ENCODE results near the gene ATP6V1G1.
A peak's percentile ranks its signal among the peaks of the same experiment; 100 is the strongest.
"Not testable (repeated sequence)": the region's sequence is repeated elsewhere in the genome, so short reads cannot be mapped to it uniquely, and the experiment has no call there.

Gene ATP6V1G1, protein sequence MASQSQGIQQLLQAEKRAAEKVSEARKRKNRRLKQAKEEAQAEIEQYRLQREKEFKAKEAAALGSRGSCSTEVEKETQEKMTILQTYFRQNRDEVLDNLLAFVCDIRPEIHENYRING

DNA sequence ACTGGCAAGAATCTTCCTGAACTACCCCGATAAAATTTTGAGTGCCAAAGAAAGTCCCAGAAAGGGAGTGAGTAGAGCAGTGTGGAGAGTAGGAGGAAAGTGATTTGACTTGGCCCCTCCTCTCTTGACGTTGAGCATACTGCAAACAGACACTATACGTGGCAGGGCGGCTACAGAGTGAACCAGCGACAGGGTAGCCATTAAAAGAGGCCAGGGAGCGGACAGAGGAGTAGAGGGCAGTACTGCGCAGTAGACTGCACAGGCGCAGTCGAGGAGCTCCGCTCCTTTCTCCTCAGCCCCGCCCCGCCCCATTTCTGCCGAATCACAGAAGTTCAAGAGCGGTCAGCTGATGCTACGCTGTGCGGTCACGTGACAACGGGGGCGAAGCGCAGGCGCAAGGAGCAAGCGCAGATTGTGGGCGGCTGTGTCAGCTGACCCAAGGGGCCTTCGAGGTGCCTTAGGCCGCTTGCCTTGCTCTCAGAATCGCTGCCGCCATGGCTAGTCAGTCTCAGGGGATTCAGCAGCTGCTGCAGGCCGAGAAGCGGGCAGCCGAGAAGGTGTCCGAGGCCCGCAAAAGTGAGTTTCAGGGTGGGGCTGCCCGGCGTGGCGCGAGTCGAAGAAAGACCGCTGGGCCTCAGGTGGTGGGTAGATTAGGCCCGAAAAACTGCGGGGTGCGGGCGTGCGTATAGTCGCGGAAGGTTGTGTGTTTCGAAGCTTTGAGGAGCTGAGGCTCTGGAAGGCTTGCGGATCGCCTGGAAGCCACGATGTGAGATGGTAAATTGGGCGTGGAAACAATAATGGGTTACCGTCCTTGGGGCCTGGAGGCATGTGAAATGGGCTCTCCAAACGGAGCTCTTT is at the start of gene ATP6V1G1:
Gene ATP6V1G1 (plus strand): TSS at position 425 of the 858 bp plus-strand sequence. CDS start 70 bp downstream, at position 495.
- DNase-seq, result peak; percentile 91

DNA sequence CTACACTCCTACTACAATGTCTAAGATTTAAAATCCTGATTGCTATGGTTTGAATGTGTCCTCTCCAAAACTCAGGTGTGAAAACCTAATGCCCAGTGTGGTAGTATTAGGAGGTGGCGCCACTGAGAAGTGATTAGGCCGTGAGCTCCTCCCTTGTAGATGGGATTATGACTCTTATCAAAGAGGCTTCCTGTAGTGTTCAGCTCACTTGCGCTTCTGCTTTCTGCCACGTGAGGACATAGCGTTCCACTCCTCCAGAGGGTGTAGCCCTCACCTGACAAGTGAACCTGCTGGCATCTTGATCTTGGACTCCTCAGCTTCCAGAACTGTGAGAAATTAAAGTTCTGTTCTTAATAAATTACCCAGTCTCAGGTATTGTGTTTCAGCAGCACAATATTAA is 49.3 kb upstream of the ATP6V1G1 start:
- DNase-seq, result no peak

DNA sequence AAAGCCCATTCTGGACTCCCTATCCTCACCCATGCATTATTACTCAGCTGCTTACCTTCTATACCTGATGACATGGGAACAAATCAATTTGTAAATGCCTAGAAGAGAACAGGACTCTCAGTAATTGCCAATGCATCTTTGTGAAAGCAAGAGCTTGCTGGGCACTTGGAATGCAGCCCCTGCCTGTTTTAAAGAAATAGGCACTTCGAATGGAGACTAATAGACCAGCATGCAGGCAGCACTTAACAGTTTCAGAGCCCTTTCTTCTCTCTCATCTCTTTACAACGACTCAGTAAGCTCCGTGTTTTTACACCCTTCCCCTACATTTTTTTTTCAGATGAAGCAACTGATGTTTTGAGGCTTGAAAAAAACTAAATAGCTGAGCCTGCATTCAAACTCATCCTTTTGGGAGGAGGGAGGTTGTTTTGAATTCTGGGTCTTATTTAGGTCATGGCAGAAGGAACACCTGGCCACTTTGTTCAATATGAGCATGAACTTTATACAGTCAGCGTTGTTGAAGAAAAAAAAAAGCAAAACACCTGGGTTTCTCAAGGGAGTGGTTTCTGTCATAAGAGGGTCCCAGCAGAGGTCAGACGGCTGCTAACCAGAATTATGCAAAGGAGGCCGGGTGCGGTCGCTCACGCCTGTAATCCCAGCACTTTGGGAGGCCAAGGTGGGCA is 47.7 kb upstream of the ATP6V1G1 start:
- DNase-seq, result no peak

DNA sequence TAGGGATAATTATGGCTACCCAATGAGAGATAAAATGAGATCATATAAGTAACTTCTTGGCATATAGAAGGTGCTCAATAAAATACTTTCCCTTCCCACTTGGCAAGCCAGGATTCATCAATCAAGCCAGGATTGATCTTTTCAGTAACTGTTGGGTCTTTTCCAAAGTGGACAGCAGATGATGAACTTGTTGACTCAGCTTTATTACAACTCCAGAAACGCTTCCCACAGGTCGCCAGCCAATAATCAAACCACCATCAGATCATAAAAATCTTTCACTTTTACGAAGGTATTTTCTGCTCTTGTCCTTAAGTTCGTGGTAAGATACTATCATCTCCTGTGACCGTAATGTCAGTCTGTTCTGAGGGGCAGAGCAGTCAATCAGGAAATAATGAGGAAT is 42.5 kb upstream of the ATP6V1G1 start:
- no peak for DNase-seq

DNA sequence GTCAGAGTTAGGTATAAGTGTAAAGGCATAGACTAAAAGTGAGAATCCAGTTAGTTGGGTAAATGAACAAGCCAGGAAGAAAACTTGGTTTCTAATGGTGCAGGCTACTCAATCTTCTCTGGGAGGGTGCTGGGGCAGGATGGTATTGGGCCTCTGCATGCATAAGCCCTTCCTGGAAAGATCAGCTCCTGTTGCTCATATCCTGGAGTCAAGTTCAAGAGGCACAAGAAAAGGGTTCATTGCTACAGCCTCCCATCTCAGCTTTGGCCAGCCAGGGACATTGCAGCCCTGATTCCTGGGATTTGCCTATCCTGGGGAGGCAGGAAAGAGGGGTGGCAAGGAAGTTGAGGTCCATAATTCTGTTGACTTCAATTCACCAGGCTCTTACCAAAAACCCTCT is 40.7 kb upstream of the ATP6V1G1 start:
- DNase-seq, result no peak

DNA sequence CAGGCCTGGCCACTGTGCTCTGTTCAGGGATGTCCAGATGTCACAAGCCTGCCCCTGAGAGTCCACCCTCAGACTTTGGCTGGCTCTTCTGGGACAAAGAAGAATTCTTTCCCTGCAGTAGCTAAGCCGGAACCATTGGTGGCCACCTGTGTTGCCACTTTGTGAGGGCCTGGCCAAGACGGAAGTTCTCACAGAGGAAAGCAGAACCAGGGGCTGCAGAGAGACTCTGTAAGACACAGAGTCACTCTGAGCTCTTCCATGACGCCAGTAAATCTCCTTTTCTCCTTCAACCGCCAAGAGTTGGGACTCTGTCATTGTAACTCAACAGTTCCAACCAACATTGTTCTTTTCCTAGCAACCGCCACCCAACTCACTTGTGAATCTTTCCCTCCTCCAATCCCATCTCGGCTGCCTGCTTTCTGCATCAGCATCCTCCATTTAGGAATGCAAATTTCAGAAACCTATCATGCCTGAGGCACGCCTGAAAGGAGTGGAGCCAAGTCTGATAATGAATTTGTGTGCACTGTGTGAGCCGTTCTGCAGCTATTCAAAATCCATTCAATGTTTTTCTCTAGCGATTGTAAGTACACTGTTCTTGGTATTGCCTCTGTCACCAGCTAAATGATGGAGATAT is 37.8 kb upstream of the ATP6V1G1 start:
- no peak for DNase-seq

DNA sequence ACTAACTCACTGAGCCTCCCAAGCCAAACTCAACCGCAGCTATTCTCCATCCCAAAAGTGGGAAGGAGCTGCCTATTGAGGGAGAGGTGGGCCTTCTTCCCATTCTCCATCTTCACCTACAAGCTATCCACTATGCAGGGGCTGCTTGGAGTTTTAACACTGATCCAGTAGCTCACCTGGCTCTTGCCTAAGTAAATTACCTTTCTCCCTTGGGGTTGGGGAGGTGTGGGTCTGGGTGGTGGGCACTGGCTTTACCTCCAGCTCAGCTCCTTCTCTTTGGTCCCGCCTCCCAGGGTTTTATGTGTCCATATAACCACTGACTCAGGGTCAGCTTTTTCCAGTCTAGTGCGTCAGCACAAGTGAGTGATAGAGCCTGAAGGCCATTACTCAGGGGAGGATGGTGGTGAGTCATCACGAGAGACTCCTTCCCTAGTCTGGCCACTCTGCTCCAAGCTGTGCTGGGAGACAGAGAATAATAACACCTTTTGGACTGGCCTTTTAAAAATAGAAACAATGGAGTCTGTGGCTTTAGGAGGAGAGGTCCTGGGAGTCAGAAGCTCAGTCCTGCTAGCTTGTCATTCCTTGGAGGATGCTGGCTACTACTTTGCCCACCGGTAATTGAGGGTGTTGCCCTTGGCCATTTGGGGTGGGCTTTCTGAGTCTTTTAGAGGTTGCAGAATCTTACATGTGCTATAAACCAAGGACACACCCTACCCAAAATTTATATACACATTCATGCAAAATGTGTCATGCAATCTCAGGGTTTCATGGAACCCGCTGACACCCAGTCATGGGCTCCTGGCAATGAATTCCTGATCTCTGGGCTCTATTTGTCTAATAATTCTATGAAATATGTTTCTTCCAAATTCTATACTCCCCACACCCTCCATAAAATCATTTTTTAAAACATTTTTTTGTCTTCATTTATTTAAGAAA is 35.6 kb upstream of the ATP6V1G1 start:
- DNase-seq, result no peak

DNA sequence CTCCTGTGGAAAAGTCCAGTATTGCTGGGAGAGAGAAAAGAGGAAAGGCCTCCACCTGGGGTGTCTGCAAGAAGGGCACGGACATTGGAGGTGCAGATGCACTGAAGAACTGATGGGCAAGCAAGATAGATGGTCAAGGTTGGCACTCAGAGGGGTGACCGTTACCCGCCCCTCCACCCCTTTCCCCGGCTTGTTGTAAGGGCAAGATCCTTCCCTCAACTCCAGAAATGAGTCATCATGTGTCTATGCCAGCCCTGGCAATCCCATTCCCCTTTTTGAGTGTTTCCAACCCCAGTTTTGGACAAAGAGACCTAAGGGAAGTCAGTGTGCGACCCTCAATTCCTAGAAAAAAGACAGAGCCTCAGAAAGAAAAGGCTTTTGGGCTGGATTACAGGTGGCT is 34.9 kb upstream of the ATP6V1G1 start:
- DNase-seq, result no peak

DNA sequence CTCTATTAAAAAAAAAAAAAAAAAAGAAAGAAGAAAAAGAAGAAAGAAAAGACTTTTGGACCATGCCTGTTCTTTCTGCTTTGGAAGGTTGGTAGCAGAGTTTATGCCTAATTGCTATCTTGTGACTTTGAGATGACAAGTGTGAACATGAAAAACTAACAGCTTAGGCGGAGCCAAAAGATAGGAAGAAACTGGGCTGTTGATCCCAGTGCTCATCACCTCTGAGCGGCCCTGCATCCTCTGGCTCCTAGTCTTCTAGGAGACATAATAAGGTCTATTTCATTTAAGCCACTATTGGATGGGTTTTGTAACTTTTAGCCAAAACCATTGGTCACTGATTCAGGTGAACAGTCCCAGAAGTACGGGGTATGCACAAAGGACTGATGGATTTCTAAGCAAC is 34.4 kb upstream of the ATP6V1G1 start:
- DNase-seq, result no peak

DNA sequence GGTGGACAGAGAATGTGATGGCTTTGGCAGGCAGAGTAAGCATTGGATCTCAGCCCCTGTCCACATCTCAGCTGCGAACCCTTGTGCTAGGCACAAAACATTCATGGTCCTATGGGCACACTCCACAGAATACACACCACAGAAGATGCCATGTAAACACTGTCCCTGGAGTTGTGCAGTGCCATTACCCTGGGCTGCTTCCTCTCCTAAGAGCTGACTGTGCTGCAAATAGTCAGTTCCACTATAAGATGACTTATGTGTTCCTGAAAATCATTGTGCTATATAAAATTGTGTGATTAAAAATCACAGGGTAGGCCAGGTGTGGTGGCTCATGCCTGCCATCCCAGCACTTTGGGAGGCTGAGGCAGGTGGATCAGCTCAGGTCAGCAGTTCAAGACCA is 31.9 kb upstream of the ATP6V1G1 start:
- no peak for DNase-seq

DNA sequence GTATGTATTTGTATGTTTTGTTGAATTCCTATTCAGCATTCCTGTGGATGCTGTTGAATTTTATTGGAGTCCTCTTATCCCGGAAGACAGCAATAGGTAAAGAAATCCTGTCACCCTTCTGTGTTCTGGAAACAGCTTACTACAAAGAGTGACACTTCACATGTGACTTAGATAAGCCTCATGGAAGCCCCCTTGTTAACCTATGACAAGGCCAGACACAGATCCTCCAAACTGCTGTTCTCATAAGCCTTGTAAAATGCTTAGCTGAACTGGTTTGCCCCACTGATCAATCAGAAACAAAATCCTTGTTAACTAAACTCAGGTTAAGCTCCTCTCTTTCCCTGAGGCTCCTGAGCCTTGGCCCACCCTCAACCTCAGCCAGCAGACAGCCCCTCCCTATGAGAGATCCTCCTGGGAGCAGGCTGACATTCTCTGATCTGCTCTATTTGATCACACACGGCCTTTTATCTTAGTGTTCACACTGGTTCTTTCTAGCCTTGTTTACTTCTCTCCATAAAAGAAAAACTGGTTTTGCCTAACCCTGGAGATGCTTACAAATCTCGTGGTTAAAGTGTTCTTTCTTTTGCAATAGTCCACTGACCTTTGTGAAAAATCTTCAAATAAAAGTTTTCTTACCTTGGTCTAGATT is 29.4 kb upstream of the ATP6V1G1 start:
- no peak for DNase-seq

DNA sequence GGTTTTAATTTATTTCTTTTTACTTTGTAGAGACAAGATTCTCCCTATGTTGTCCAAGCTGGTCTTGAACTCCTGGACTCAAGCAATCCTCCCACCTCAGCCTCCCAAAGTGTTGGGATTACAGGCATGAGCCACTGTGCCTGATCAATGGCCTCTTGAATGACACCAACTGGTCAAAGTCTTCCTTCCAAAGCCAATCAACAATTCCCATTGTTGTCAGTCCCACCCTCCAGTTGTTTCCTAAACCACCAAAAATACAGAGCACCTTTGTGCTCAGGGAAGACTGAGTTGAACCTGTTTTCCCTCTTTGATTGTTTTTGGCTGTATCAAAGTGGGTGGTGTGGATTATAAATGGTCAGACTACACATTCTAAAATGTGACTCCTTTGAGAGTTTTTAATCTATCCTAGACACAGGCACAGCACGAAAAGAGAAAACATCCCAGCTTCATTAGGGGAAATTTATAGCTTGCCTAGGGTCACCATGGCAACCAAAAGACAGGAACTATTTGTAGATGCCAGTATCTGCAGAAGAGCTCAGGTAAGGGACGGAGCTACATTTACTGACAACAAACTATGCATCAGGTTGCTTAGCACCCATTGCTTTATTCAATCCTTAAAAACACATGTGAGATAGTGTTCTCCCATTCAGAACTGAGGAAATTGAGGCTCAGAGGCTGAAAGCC is 27.6 kb upstream of the ATP6V1G1 start:
- DNase-seq, result no peak

DNA sequence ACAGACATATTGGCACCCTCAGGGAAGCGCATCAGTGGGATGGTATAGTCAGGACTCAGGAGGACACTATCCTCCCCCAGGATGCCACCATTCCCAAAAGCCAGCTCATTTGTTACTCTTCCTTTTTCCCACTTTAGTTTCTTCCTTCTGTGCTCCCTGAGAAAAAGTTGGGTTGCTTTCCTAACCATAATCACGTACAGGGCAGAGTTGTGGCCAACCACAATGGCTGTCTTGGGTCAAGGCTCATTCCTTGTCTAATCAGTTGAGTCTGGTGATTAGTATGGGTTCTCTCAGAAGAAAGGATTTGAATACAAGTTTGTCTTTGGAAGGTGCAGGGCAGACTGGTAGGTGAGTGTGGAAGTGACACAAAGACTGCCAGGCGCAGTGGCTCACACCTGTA is 26.6 kb upstream of the ATP6V1G1 start:
- no peak for DNase-seq

DNA sequence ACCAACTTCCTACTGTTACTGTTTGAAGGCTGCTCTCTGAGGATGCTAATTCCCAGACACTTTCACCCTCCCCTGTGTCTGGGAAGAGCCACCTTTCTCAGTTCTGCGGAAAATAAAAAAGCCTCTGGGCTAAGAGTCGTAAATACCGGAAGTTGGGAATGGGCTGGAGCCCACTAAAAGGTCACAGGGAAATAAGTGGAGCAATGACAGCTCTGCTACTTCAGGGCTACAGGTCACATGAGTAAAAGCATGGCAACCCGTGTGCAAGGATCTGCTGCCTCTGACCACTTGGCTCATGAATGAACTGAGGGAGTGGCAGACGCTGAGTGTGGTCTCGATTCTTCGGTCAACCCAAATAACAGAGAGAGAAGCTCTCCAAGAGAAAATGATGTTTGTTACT is 25.8 kb upstream of the ATP6V1G1 start:
- no peak for DNase-seq

DNA sequence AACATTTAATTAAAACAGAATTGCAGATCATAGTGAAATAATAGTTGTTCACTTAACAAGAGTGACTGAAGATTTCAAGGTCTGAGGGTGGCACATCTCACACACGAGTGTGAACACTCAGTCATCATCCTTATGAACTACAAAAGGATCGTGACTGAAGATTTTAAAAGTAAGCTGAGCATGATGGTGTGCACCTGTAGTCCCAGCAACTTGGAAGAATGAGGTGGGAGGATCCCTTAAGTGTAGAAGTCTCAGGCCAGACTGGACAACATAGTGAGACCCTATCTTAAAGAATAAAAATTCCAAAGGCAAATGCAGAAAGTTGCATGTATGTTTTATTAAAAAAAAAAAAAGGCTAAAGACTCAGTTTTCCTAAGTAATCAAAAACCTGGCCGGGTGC is 22.4 kb upstream of the ATP6V1G1 start:
- DNase-seq, result no peak

DNA sequence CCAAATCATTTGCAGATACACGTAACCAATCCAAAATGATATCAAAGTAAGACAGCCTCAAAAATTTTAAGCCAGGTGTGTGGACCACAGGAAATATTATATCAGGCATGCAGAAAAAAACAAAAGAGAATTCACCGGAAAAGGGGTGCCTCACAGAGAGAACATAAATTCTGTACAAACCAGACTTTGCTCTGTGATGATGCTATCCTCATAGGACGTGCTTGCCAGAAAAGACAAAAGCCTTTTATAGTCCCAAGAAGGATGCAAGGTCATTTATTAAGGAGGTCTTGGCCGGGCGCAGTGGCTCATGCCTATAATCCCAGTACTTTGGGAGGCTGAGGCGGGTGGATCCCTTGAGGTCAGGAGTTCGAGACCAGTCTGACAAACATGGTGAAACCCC is 16.8 kb upstream of the ATP6V1G1 start:
- DNase-seq, result no peak

DNA sequence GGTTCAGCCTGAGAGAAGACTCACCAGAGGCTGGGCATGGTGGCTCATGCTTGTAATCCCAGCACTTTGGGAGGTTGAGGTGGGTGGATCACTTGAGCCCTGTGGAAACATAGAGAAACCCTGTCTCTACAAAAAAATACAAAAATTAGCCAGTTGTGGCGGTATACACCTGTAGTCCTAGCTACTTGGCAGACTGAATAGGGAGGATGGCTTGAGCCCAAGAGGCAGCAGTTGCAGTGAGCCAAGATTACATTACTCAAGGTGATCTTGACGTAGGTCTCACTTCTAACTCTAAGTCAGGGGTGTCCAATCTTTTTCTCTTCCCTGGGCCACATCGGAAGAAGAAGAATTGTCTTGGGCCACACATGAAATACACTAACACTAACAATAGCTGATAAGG is 16.2 kb upstream of the ATP6V1G1 start:
- no peak for DNase-seq

DNA sequence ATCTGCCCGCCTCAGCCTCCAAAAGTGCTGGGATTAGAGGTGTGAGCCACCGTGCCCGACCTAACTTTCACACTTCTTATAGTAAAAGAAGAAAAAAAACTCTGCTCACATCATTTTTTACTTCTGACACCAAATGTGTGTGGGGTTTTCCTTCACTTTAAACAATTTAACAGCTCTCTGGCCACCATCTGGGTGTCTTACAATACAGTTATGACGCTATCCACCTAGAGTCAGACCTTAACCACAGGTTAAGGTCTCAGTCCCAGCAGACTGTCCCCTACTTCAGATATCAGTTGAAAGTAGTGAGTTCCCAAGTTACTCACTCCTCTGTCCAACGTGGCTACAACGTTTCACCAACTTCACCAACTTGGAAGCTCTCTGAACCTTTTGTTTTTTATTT is 15.4 kb upstream of the ATP6V1G1 start:
- no peak for DNase-seq

DNA sequence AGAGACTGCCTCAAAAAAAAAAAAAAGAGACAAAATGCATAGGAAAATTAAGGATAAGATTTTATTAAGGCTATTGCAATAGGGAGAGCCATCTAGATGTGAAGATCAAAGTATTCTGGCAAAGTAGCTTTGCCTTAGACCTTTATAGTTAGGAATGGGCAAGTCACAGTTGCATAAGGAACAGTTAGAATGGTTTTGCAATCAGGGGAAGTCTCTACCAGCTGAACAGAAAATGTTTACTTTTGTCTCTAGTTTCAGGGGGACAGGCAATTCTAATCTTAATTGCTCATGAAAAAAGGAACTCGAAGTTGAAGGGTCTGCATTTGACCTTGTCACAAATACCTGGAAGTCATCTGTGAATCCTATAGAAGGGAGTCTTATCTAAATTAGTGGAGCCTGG is 13.1 kb upstream of the ATP6V1G1 start:
- no peak for DNase-seq

DNA sequence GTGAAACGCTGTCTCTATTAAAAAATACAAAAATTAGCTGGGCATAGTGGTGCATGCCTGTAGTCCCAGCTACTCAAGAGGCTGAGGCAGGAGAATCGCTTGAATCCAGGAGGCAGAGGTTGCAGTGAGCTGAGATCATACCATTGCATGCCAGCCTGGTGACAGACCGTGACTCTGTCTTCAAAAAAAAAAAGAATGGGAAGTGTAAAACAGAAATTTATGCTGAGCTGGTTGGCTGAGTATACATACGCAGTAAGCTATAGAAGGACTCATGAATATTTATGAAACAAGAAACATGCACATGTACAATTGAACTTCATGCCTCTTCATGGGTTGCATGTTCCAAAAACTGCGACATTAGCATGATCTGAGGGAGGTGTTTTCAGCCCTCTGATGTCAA is 10.8 kb upstream of the ATP6V1G1 start:
- DNase-seq, result not testable (repeated sequence)

DNA sequence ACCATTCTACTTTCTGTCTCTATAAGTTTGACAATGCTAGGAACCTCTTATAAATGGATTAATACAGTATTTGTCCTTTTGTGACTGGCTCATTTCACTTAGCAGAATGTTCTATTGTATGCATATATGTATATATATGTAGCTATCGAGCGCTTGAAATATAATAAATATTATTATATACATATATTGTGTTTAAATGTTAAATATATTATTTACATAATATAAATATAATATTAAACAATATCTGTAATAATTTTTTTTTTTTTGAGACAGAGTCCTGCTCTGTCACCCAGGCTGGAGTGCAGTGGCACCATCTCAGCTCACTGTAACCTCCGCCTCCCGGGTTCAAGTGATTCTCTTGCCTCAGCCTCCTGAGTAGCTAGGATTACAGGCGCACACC is 9.4 kb upstream of the ATP6V1G1 start:
- DNase-seq, result not testable (repeated sequence)

All from NCI-H1694 treated with DMSO at 0.1 percent for 48 hours (cell line).